Measurements from ENCODE around the gene CTBP1. TPM values are rescaled to one million over a fixed set of nuclear protein-coding genes. Genes with fewer than 3 reads are reported as not detected.

Gene CTBP1
- polyA plus RNA-seq, 4 donors = 88.6 to 144 (median 132) TPM

DNA sequence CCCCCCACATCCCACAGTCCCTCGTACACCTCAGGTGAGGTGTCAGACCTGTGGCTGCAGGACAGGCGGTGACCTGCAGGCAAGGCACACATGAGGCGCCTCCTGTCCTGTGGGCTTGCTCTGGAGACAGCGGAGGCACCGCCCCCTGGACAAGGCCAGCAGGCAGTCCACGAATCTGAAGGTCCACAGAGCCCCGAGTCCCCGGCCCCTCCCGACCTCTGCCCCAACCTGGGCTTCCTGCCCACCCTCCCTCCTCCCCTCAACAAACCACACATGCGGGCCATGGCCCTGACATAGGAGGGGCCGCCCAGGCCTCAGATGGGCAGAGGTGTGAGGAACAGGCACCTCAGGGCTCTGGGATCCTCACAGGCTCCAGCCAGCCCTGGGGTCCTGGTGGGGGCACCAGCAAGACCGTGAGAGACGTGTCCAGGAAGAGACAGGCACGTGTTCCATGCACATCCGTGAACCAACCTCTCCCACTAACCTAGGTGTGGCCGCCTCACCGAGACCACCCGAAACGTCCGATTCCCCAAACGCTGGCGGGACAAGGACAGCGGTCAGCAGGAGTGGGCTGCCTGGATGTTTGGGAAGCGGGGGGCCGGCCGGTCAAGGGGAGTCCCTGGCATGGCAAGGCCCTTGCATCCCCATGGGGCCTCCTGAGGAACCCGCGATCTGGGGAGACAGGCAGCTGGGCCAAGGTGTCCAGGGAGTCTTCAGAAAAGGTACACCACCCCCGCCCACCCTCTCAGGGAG, 25.8 kb downstream of the CTBP1 start:
- no peak for DNase-seq
- 87 to 91% (median 90%) methylated on average over 25 to 29 of the region's 29 CpGs for WGBS, 3 donors
- Histone ChIP-seq H3K27me3 (ENCODE audit: control insufficient read depth in 3 of 3, insufficient read depth in 3 of 3, low read length in 3 of 3) (no peaks in the 10 kb centered on the region), H3K4me3 (ENCODE audit: low read depth in 1 of 3, low read length in 3 of 3) (no peak overlapping the region), H3K27ac (ENCODE audit: low read depth in 1 of 3, low read length in 2 of 3) (no peak overlapping the region), H3K9me3 (ENCODE audit: control insufficient read depth in 2 of 2, insufficient read depth in 1 of 2, low read depth in 1 of 2, low read length in 1 of 2) (no peaks in the 10 kb centered on the region), H3K36me3 (ENCODE audit: control insufficient read depth in 3 of 3, insufficient read depth in 2 of 3, low read depth in 1 of 3, low read length in 3 of 3) (peaks cover 4 to 90% (median 16%) of the 10 kb centered on the region in 3 donors), H3K4me1 (ENCODE audit: control insufficient read depth in 3 of 3, insufficient read depth in 2 of 3, low read depth in 1 of 3, low read length in 2 of 3) (no peaks in the 10 kb centered on the region)
- FAIRE-seq = no peak

DNA sequence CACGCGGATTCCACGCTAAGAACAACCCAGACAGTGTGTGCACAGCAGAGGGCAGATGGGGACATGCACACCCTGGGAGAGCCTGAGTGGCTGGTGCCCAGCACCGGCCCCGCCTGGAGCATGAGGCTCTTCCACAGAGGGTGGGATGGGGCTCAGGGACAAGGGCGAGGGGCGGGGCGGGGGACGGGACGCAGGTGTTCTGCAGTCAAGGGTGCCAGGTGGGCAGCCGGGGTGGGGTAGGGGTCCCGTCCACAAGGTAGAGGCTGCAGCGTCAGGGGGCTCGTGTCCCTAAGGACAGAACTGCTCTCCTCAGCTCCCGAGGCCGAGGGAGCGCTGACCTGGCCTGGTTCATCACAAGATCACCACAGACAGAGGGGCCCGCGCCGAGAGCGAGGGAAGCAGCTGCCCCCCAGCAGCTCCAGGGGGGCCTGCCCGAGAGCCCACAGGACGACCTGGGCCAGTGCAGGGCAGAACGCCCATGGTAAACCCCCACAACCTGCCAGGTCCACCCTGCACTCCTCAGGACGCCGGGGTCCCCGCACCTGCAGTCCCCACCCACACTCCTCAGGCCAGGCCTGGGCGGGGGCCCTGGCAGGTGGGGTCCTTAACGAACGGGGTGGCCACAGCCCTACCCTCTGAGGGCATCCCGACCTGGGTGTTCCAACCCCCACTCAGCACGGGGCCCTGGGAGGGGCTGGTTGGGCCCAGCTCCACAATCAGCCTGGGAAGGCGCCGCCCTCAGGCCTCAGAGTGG, 26.7 kb downstream of the CTBP1 start:
- FAIRE-seq (no peak), DNase-seq (no peak)
- H3K4me3 ChIP-seq (ENCODE audit: low read depth in 1 of 3, low read length in 3 of 3) = no peak overlapping the region
- no peaks in the 10 kb centered on the region for H3K4me1 ChIP-seq (ENCODE audit: control insufficient read depth in 3 of 3, insufficient read depth in 2 of 3, low read depth in 1 of 3, low read length in 2 of 3)
- 88 to 93% (median 93%) methylated on average over 30 to 34 of the region's 34 CpGs for WGBS, 3 donors
- no peak overlapping the region for H3K27ac ChIP-seq (ENCODE audit: low read depth in 1 of 3, low read length in 2 of 3)
- peaks cover 0 to 88% (median 13%) of the 10 kb centered on the region in 3 donors for H3K36me3 ChIP-seq (ENCODE audit: control insufficient read depth in 3 of 3, insufficient read depth in 2 of 3, low read depth in 1 of 3, low read length in 3 of 3)
- no peaks in the 10 kb centered on the region for H3K27me3 ChIP-seq (ENCODE audit: control insufficient read depth in 3 of 3, insufficient read depth in 3 of 3, low read length in 3 of 3)
- no peaks in the 10 kb centered on the region for H3K9me3 ChIP-seq (ENCODE audit: control insufficient read depth in 2 of 2, insufficient read depth in 1 of 2, low read depth in 1 of 2, low read length in 1 of 2)

DNA sequence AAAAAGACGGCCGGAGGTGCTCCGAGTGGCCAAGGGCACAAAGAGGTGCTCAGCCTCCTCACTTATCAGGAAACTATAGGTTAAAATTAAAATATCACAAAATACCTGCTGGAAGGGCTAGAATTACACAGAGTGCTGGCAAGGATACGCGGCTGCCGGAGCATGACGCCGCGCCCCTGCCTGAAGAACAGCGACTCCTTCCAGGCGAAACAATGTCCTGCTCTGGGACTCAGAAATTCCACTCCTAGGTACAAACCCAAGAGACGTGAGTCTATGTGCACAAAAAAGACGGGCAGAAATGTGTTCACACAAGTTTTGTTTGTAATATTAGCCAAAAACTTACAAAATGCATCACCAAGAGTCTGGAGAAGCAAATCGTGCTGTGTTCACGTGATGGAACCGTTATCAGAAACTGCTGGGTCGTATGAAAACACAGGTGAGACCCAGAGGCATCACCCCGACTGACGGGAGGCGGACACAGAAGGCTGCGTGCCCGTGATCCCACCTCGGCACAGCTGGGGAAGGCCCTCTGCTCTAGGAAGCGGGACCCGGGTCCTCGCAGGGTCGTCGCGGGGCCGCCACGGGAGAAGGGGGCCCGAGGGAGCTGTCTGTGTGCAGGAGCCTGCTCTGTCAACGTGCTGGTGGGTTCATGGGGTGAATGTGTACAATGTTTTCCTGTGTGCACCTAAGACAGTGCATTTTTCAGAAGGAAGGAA, 27.6 kb downstream of the CTBP1 start:
- Histone ChIP-seq H3K4me3 (ENCODE audit: low read depth in 1 of 3, low read length in 3 of 3) (no peak overlapping the region), H3K36me3 (ENCODE audit: control insufficient read depth in 3 of 3, insufficient read depth in 2 of 3, low read depth in 1 of 3, low read length in 3 of 3) (peaks cover 0 to 88% (median 8%) of the 10 kb centered on the region in 3 donors), H3K4me1 (ENCODE audit: control insufficient read depth in 3 of 3, insufficient read depth in 2 of 3, low read depth in 1 of 3, low read length in 2 of 3) (no peaks in the 10 kb centered on the region), H3K27ac (ENCODE audit: low read depth in 1 of 3, low read length in 2 of 3) (no peak overlapping the region), H3K9me3 (ENCODE audit: control insufficient read depth in 2 of 2, insufficient read depth in 1 of 2, low read depth in 1 of 2, low read length in 1 of 2) (no peaks in the 10 kb centered on the region), H3K27me3 (ENCODE audit: control insufficient read depth in 3 of 3, insufficient read depth in 3 of 3, low read length in 3 of 3) (no peaks in the 10 kb centered on the region)
- FAIRE-seq (no peak), DNase-seq (no peak)
- WGBS, 3 donors = 91% methylated on average over 33 of the region's 33 CpGs

DNA sequence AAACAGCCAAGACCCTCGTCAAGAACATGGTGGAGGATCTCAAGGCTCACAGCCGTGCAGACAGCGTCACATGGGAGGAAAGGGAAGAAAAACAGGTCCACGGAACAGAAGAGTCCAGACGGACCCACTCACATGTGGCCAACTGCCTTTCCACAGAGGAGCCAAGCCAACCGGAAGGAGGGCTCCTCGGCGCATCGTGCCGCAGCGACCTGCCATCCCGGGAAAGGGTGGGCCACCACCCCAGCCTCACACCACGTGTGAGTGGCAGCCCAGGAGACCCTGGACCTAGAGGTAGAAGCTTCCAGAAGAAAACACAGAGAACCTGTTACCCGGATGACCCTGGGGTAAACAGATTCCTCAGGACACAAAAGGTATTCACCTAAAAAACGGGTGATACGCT, 28.4 kb downstream of the CTBP1 start:
- Histone ChIP-seq H3K36me3 (ENCODE audit: control insufficient read depth in 3 of 3, insufficient read depth in 2 of 3, low read depth in 1 of 3, low read length in 3 of 3) (peaks cover 3 to 88% (median 8%) of the 10 kb centered on the region in 3 donors), H3K27ac (ENCODE audit: low read depth in 1 of 3, low read length in 2 of 3) (no peak overlapping the region), H3K4me1 (ENCODE audit: control insufficient read depth in 3 of 3, insufficient read depth in 2 of 3, low read depth in 1 of 3, low read length in 2 of 3) (no peaks in the 10 kb centered on the region), H3K27me3 (ENCODE audit: control insufficient read depth in 3 of 3, insufficient read depth in 3 of 3, low read length in 3 of 3) (no peaks in the 10 kb centered on the region), H3K9me3 (ENCODE audit: control insufficient read depth in 2 of 2, insufficient read depth in 1 of 2, low read depth in 1 of 2, low read length in 1 of 2) (no peaks in the 10 kb centered on the region), H3K4me3 (ENCODE audit: low read depth in 1 of 3, low read length in 3 of 3) (no peak overlapping the region)
- WGBS, 3 donors = 95% methylated on average over 16 of the region's 16 CpGs
- FAIRE-seq (no peak), DNase-seq (no peak)

DNA sequence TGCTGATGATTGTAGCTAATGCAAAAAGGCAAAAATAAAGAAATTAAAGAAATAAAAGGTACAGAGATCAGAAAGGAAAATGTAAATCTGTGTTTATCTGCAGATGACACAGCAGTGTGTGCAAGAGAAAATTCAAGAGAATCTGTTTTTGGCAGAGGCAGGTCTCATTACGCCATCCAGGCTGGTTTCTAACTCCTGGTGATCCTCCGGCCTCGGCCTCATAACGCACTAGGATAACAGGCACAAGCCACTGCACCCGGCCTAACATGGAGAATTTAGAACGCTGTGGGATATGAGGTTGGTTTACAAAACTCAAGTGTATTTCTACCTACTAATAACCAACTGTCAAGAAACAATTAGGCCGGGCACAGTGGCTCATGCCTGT, 29.4 kb downstream of the CTBP1 start:
- no peaks in the 10 kb centered on the region for H3K9me3 ChIP-seq (ENCODE audit: control insufficient read depth in 2 of 2, insufficient read depth in 1 of 2, low read depth in 1 of 2, low read length in 1 of 2)
- no peak overlapping the region for H3K4me3 ChIP-seq (ENCODE audit: low read depth in 1 of 3, low read length in 3 of 3)
- no peak overlapping the region for H3K27ac ChIP-seq (ENCODE audit: low read depth in 1 of 3, low read length in 2 of 3)
- DNase-seq (no peak), FAIRE-seq (no peak)
- H3K27me3 ChIP-seq (ENCODE audit: control insufficient read depth in 3 of 3, insufficient read depth in 3 of 3, low read length in 3 of 3) = no peaks in the 10 kb centered on the region
- H3K4me1 ChIP-seq (ENCODE audit: control insufficient read depth in 3 of 3, insufficient read depth in 2 of 3, low read depth in 1 of 3, low read length in 2 of 3) = no peaks in the 10 kb centered on the region
- 91 to 96% (median 92%) methylated on average over 7 of the region's 7 CpGs for WGBS, 3 donors
- peaks cover 3 to 88% (median 9%) of the 10 kb centered on the region in 3 donors for H3K36me3 ChIP-seq (ENCODE audit: control insufficient read depth in 3 of 3, insufficient read depth in 2 of 3, low read depth in 1 of 3, low read length in 3 of 3)

DNA sequence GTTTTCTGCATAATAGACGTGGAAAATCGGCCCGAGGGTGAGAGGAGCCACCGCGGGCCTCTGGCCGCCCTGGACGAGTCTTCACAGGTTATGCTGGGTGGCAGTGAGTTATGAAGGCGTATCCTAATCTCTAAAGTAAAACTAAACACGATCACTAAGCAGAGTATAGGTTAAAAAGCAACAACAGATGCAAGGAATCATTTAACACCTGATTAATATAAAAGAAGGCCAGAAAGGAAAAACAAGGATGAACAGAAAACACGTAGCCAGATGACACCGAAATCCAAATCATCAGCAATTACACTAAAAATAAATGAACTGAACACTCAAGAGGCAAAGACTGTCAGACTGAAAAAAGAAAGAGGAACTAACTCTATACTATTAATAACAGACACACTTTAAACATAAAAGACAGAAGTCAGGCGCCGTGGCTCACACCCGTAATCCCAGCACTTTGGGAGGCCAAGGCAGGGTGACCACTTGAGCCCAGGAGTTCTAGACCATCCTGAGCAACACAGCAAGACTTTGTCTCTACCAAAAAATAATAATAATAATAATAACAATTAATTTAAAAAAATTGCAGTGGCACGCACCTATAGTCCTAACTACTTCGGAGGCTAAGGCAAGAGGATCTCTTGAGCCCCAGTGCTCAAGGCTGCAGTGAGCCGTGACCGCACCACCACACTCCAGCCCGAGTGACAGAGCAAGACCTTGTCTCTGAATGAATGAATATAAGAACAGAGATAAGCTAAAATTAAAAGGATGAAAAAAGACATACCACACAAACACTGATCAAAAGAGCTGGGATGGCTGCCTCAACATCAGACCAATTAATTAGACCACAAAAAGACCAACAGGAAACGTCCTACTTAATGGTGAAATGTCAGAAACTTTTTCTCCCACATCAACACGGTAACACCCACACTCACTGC, 30.0 kb downstream of the CTBP1 start:
- no peaks in the 10 kb centered on the region for H3K4me1 ChIP-seq (ENCODE audit: control insufficient read depth in 3 of 3, insufficient read depth in 2 of 3, low read depth in 1 of 3, low read length in 2 of 3)
- peak overlapping the region in 1 of 3 donors; percentile 81 for H3K27ac ChIP-seq (ENCODE audit: low read depth in 1 of 3, low read length in 2 of 3)
- 77 to 87% (median 80%) methylated on average over 21 of the region's 21 CpGs for WGBS, 3 donors
- no peak overlapping the region for H3K4me3 ChIP-seq (ENCODE audit: low read depth in 1 of 3, low read length in 3 of 3)
- FAIRE-seq = no peak
- H3K27me3 ChIP-seq (ENCODE audit: control insufficient read depth in 3 of 3, insufficient read depth in 3 of 3, low read length in 3 of 3) = no peaks in the 10 kb centered on the region
- H3K9me3 ChIP-seq (ENCODE audit: control insufficient read depth in 2 of 2, insufficient read depth in 1 of 2, low read depth in 1 of 2, low read length in 1 of 2) = no peaks in the 10 kb centered on the region
- DNase-seq = no peak
- peaks cover 6 to 88% (median 9%) of the 10 kb centered on the region in 3 donors for H3K36me3 ChIP-seq (ENCODE audit: control insufficient read depth in 3 of 3, insufficient read depth in 2 of 3, low read depth in 1 of 3, low read length in 3 of 3)

DNA sequence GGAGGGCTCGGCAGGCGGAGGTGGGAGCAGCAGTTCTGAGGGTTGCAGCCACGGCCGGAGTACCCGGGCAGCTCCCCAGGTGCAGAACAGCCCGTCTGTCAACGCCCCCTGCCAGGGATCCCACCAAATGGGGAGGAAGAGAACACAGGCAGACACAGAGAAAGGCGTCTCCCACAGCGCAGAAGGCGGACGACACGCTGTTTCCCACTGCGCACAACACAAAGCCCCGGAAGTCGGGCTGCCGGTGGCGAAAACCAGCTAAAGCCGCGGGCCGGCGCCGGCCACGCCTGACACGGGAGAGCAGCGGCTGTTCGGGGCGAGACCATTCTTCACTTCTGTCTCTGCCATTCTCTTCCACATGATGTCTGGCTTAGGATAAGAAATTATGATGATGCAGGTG, 31.6 kb downstream of the CTBP1 start:
- peaks cover 9 to 88% (median 13%) of the 10 kb centered on the region in 3 donors for H3K36me3 ChIP-seq (ENCODE audit: control insufficient read depth in 3 of 3, insufficient read depth in 2 of 3, low read depth in 1 of 3, low read length in 3 of 3)
- 83 to 95% (median 85%) methylated on average over 27 of the region's 27 CpGs for WGBS, 3 donors
- H3K4me1 ChIP-seq (ENCODE audit: control insufficient read depth in 3 of 3, insufficient read depth in 2 of 3, low read depth in 1 of 3, low read length in 2 of 3) = no peaks in the 10 kb centered on the region
- FAIRE-seq (no peak), DNase-seq (no peak)
- peak overlapping the region in 1 of 3 donors; percentile 75 for H3K27ac ChIP-seq (ENCODE audit: low read depth in 1 of 3, low read length in 2 of 3)
- H3K4me3 ChIP-seq (ENCODE audit: low read depth in 1 of 3, low read length in 3 of 3) = no peak overlapping the region
- no peaks in the 10 kb centered on the region for H3K9me3 ChIP-seq (ENCODE audit: control insufficient read depth in 2 of 2, insufficient read depth in 1 of 2, low read depth in 1 of 2, low read length in 1 of 2)
- no peaks in the 10 kb centered on the region for H3K27me3 ChIP-seq (ENCODE audit: control insufficient read depth in 3 of 3, insufficient read depth in 3 of 3, low read length in 3 of 3)

Measured in small intestine (tissue), 7 donors.